Measurements from ENCODE around the gene SLC2A9.

The SLC2A9 gene

GRCh38 chr4:9952415-9952950 is 68.8 kb downstream of the SLC2A9 start:
- no peak for DNase-seq

GRCh38 chr4:9949573-9949972 is 71.7 kb downstream of the SLC2A9 start:
- DNase-seq: no peak

GRCh38 chr4:9947168-9948062 is 73.9 kb downstream of the SLC2A9 start:
- DNase-seq: no peak

GRCh38 chr4:9946170-9946569 is 75.1 kb downstream of the SLC2A9 start:
- no peak for DNase-seq

- DNase-seq: no peak
Observed at GRCh38 chr4:9944431-9945425, 76.6 kb downstream of the SLC2A9 start.

GRCh38 chr4:9943761-9944160 is 77.5 kb downstream of the SLC2A9 start:
- DNase-seq: no peak

- DNase-seq: no peak
Observed at GRCh38 chr4:9942921-9943600, 78.2 kb downstream of the SLC2A9 start.

- DNase-seq: no peak
Observed at GRCh38 chr4:9942139-9942538, 79.2 kb downstream of the SLC2A9 start.

- DNase-seq: no peak
Observed at GRCh38 chr4:9940041-9940440, 81.3 kb downstream of the SLC2A9 start.

GRCh38 chr4:9938933-9939332 is 82.4 kb downstream of the SLC2A9 start:
- DNase-seq: no peak

- no peak for DNase-seq
Observed at GRCh38 chr4:9937078-9937477, 84.2 kb downstream of the SLC2A9 start.

GRCh38 chr4:9936129-9936644 is 85.1 kb downstream of the SLC2A9 start:
- no peak for DNase-seq

GRCh38 chr4:9933956-9934355 is 87.3 kb downstream of the SLC2A9 start:
- DNase-seq: no peak

- no peak for DNase-seq
Observed at GRCh38 chr4:9933184-9933583, 88.1 kb downstream of the SLC2A9 start.

GRCh38 chr4:9932771-9933170 is 88.5 kb downstream of the SLC2A9 start:
- DNase-seq: no peak

GRCh38 chr4:9931146-9931545 is 90.2 kb downstream of the SLC2A9 start:
- no peak for DNase-seq

GRCh38 chr4:9929111-9929510 is 92.2 kb downstream of the SLC2A9 start:
- no peak for DNase-seq

- DNase-seq: no peak
Observed at GRCh38 chr4:9927341-9928007, 93.8 kb downstream of the SLC2A9 start.

- DNase-seq: no peak
Observed at GRCh38 chr4:9926586-9926985, 94.7 kb downstream of the SLC2A9 start.

- DNase-seq: no peak
Observed at GRCh38 chr4:9925750-9926439, 95.4 kb downstream of the SLC2A9 start.

- DNase-seq: no peak
Observed at GRCh38 chr4:9924750-9925149, 96.5 kb downstream of the SLC2A9 start.

All from stimulated activated CD4-positive, alpha-beta T cell treated with anti-CD3 and anti-CD28 coated beads, Interleukin-4, amount 100 ng/mL, for 24 hours (primary cell).